Muscle of leg (tissue), 11 donors: ENCODE data around the gene ARMC9. TPM values are rescaled to one million over a fixed set of nuclear protein-coding genes. Genes with fewer than 3 reads are reported as not detected.

Source experiments
- DNase-seq: peaks from one replicate; pipeline ENCODE4 v3.0.0; 2013
- H3K27ac ChIP-seq: one replicate; pipeline ENCODE4 v1.5.1; 2013; ENCODE audit warnings: mild to moderate bottlenecking, low read length, control low read depth
- H3K27me3 ChIP-seq: one replicate; pipeline ENCODE4 v1.6.1; 2013; ENCODE audit warnings: low read length; ENCODE audit not compliant: control insufficient read depth, insufficient read depth
- H3K36me3 ChIP-seq: one replicate; pipeline ENCODE4 v1.6.1; 2013; ENCODE audit warnings: low read length; ENCODE audit not compliant: control insufficient read depth, insufficient read depth
- H3K4me1 ChIP-seq: one replicate; pipeline ENCODE4 v1.6.1; 2013; ENCODE audit warnings: low read length; ENCODE audit not compliant: control insufficient read depth, insufficient read depth
- H3K4me3 ChIP-seq: one replicate; pipeline ENCODE4 v1.5.1; 2013; ENCODE audit warnings: low read length, control low read depth
- H3K9me3 ChIP-seq: replicated peaks from 2 replicates; pipeline ENCODE4 v1.6.1; 2013; ENCODE audit warnings: low read depth, low read length; ENCODE audit not compliant: control insufficient read depth
- WGBS: methylation state at CpG from one replicate; pipeline ENCODE4 v1.1.5; 2013; ENCODE audit warnings: missing lambda C conversion rate; ENCODE audit not compliant: insufficient coverage; 5-methylcytosine and 5-hydroxymethylcytosine counted together
- polyA plus RNA-seq, 8 donors: library from polyadenylated mRNA; unstranded; fragments of 120-200 nt; gene quantifications; one replicate each; pipeline versions ENCODE4 v1.2.1 to v1.2.3, GENCODE V29; 2013; ENCODE audit warnings: inconsistent platforms in 1 of 8, low replicate concordance in 1 of 8; ENCODE audit not compliant: insufficient read length in 8 of 8, insufficient read depth in 1 of 8
- total RNA-seq: library from RNA; stranded (reverse); fragments of 120-200 nt; gene quantifications from one replicate; pipeline ENCODE4 v1.2.4, GENCODE V29; 2013

ARMC9 gene
- total and polyA plus RNA-seq, 9 donors, result 3.6 to 9.4 (median 5.3) TPM

GRCh38 chr2:231201475-231201814 lies 3.0 kb downstream of the ARMC9 start:
- no peak overlapping the region for H3K27ac ChIP-seq
- 67% methylated on average over 4 of the region's 4 CpGs for WGBS
- no peaks in the 10 kb centered on the region for H3K36me3 ChIP-seq
- no peak for DNase-seq
- no peak overlapping the region for H3K4me3 ChIP-seq
- peaks cover 10% of the 10 kb centered on the region for H3K4me1 ChIP-seq
- no peaks in the 10 kb centered on the region for H3K9me3 ChIP-seq
- H3K27me3 ChIP-seq, result no peaks in the 10 kb centered on the region

GRCh38 chr2:231203087-231203486 lies 4.7 kb downstream of the ARMC9 start:
- H3K9me3 ChIP-seq, result no peaks in the 10 kb centered on the region
- 97% methylated on average over 7 of the region's 7 CpGs for WGBS
- DNase-seq, result no peak
- H3K36me3 ChIP-seq, result no peaks in the 10 kb centered on the region
- peaks cover 5% of the 10 kb centered on the region for H3K4me1 ChIP-seq
- no peak overlapping the region for H3K4me3 ChIP-seq
- H3K27me3 ChIP-seq, result no peaks in the 10 kb centered on the region
- no peak overlapping the region for H3K27ac ChIP-seq

- Histone ChIP-seq H3K36me3 (peaks cover 5% of the 10 kb centered on the region), H3K27ac (no peak overlapping the region), H3K27me3 (no peaks in the 10 kb centered on the region), H3K4me1 (peaks cover 2% of the 10 kb centered on the region), H3K9me3 (no peaks in the 10 kb centered on the region), H3K4me3 (no peak overlapping the region)
- DNase-seq, result no peak
- WGBS, result 90% methylated on average over 3 of the region's 3 CpGs
Measured at GRCh38 chr2:231204146-231204545, 5.7 kb downstream of the ARMC9 start.

- Histone ChIP-seq H3K4me3 (no peak overlapping the region), H3K9me3 (no peaks in the 10 kb centered on the region), H3K4me1 (no peaks in the 10 kb centered on the region), H3K36me3 (peaks cover 5% of the 10 kb centered on the region), H3K27me3 (no peaks in the 10 kb centered on the region), H3K27ac (no peak overlapping the region)
- DNase-seq, result no peak
- WGBS, result 92% methylated on average over 5 of the region's 5 CpGs
Measured at GRCh38 chr2:231204581-231204980, 6.2 kb downstream of the ARMC9 start.

GRCh38 chr2:231207734-231208133 lies 9.3 kb downstream of the ARMC9 start:
- H3K4me1 ChIP-seq, result peaks cover 2% of the 10 kb centered on the region
- no peak overlapping the region for H3K4me3 ChIP-seq
- H3K9me3 ChIP-seq, result no peaks in the 10 kb centered on the region
- WGBS, result 85% methylated on average over 2 of the region's 4 CpGs
- DNase-seq, result no peak
- H3K27me3 ChIP-seq, result no peaks in the 10 kb centered on the region
- peaks cover 11% of the 10 kb centered on the region for H3K36me3 ChIP-seq
- H3K27ac ChIP-seq, result no peak overlapping the region

- Histone ChIP-seq H3K27me3 (no peaks in the 10 kb centered on the region), H3K4me1 (peaks cover 2% of the 10 kb centered on the region), H3K4me3 (no peak overlapping the region), H3K27ac (no peak overlapping the region), H3K9me3 (no peaks in the 10 kb centered on the region), H3K36me3 (peaks cover 17% of the 10 kb centered on the region)
- WGBS, result no CpG with 5 or more reads among the region's 3 CpGs
- no peak for DNase-seq
Measured at GRCh38 chr2:231210782-231211181, 12.4 kb downstream of the ARMC9 start.

- Histone ChIP-seq H3K27ac (peak overlapping the region; percentile 65), H3K9me3 (no peaks in the 10 kb centered on the region), H3K36me3 (peaks cover 19% of the 10 kb centered on the region), H3K4me3 (no peak overlapping the region), H3K4me1 (peaks cover 2% of the 10 kb centered on the region), H3K27me3 (no peaks in the 10 kb centered on the region)
- DNase-seq, result peak; percentile 93
- WGBS, result no CpG with 5 or more reads among the region's 2 CpGs
Measured at GRCh38 chr2:231211486-231211885, 13.1 kb downstream of the ARMC9 start.

GRCh38 chr2:231212329-231212845 lies 14.0 kb downstream of the ARMC9 start:
- 77% methylated on average over 3 of the region's 6 CpGs for WGBS
- Histone ChIP-seq H3K27ac (no peak overlapping the region), H3K27me3 (no peaks in the 10 kb centered on the region), H3K4me1 (peaks cover 2% of the 10 kb centered on the region), H3K4me3 (no peak overlapping the region), H3K9me3 (no peaks in the 10 kb centered on the region), H3K36me3 (peaks cover 19% of the 10 kb centered on the region)
- no peak for DNase-seq

GRCh38 chr2:231213931-231214642 lies 15.7 kb downstream of the ARMC9 start:
- Histone ChIP-seq H3K4me1 (peaks cover 2% of the 10 kb centered on the region), H3K27ac (no peak overlapping the region), H3K4me3 (no peak overlapping the region), H3K9me3 (no peaks in the 10 kb centered on the region), H3K36me3 (peaks cover 14% of the 10 kb centered on the region), H3K27me3 (no peaks in the 10 kb centered on the region)
- 93% methylated on average over 3 of the region's 6 CpGs for WGBS
- no peak for DNase-seq

- no peaks in the 10 kb centered on the region for H3K9me3 ChIP-seq
- no peak overlapping the region for H3K4me3 ChIP-seq
- H3K4me1 ChIP-seq, result no peaks in the 10 kb centered on the region
- 60% methylated on average over 1 of the region's 3 CpGs for WGBS
- H3K36me3 ChIP-seq, result peaks cover 11% of the 10 kb centered on the region
- no peak overlapping the region for H3K27ac ChIP-seq
- DNase-seq, result no peak
- no peaks in the 10 kb centered on the region for H3K27me3 ChIP-seq
Measured at GRCh38 chr2:231218366-231218765, 19.9 kb downstream of the ARMC9 start.
